Left lung (tissue), 10 donors: ENCODE results near the gene MAP6. TPM values are rescaled to one million over a fixed set of nuclear protein-coding genes. Genes with fewer than 3 reads are reported as not detected.

Experiments used
- ATAC-seq: fragments of 200-7000 bp; cut with Tn5 transposase; one replicate; pipeline ENCODE4 v1.9.1; 2020; ENCODE audit warnings: moderate library complexity
- DNase-seq, 4 donors: peaks; one replicate each; pipeline ENCODE4 v3.0.0-alpha.2; 2013 to 2020
- H3K27ac ChIP-seq, 2 donors: fragments of 200-600 bp; sonication (generic) in 1 of 2; one replicate each; pipeline versions ENCODE4 v1.5.0 to v1.8.0; 2020 to 2021
- H3K27me3 ChIP-seq, 2 donors: fragments of 200-600 bp; sonication (generic) in 1 of 2; one replicate each; pipeline versions ENCODE4 v1.5.0 to v1.8.0; 2020 to 2021
- H3K36me3 ChIP-seq, 2 donors: fragments of 200-600 bp; sonication (generic) in 1 of 2; one replicate each; pipeline versions ENCODE4 v1.5.0 to v1.8.0; 2020 to 2021
- H3K4me1 ChIP-seq, 2 donors: fragments of 200-600 bp; one replicate each; pipeline ENCODE4 v1.8.0; 2021
- H3K4me3 ChIP-seq, 2 donors: fragments of 200-600 bp; sonication (generic) in 1 of 2; one replicate each; pipeline versions ENCODE4 v1.5.0 to v1.8.0; 2020 to 2021; ENCODE audit warnings: mild to moderate bottlenecking in 1 of 2
- H3K9me3 ChIP-seq, 2 donors: fragments of 200-600 bp; sonication (generic) in 1 of 2; one replicate each; pipeline versions ENCODE4 v1.5.0 to v1.8.0; 2020 to 2021
- intact Hi-C, 2 donors: fragments of 100-400 bp; cut with DNase I; formaldehyde crosslinking; loops; one replicate each; pipeline versions ENCODE4 v1.11.2 to v1.14.2; 2022
- polyA plus RNA-seq, 6 donors: library from polyadenylated mRNA; unstranded; fragments of 120-200 nt; gene quantifications; one replicate each; pipeline ENCODE4 v1.2.1, GENCODE V29; 2013; ENCODE audit not compliant: insufficient read length in 6 of 6
- total RNA-seq, 2 donors: library from RNA; stranded (reverse); fragmentation: NEBNext Ultra II Directional; extraction: Animal tissue kit (Norgen Biotek cat#: 25700); gene quantifications; one replicate each; pipeline ENCODE4 v1.2.1, GENCODE V29; 2021
- TF ChIP-seq, protein P1 (sequence below), 2 donors: fragments of 200-600 bp; sonication (generic) in 1 of 2; IDR thresholded peaks; one replicate each; pipeline versions ENCODE4 v1.5.0 to v1.8.0; 2021; ENCODE audit warnings: antibody characterized with exemption in 2 of 2
- donor health status: DM: no; HTN: yes; CAD: no.
- donor health status: DM: no; HTN: no; CAD: no.

The MAP6 gene
- total and polyA plus RNA-seq, 8 donors, result 5.9 to 9.8 (median 7.8) TPM

DNA sequence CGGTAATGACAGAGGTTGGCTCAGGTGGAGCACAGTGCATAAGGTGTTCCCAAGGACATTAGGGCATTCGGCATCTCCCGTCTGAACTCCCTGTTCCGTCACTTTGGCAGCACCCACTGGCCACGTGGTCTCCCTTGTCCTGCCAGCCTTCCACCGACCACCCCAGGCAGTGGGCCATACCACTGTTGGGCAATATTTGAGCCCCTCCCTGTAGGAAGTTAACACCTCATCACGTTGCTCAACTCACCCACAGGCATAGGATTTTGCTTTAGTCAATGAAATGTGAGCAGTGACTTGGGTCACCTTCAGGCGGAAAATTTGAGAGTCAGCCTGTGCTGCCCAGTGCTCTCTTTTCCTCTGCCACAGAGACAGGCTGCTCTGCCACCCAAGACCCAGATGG, 62.7 kb downstream of the MAP6 start:
- H3K27me3 ChIP-seq, result no peaks in the 10 kb centered on the region
- ATAC-seq (no peak), DNase-seq (no peak)
- no peak overlapping the region for H3K4me3 ChIP-seq
- no peak overlapping the region for H3K27ac ChIP-seq
- peaks cover 9% of the 10 kb centered on the region in 2 donors for H3K4me1 ChIP-seq
- no peaks in the 10 kb centered on the region for H3K36me3 ChIP-seq
- H3K9me3 ChIP-seq, result no peaks in the 10 kb centered on the region
- TF ChIP-seq, protein P1, sequence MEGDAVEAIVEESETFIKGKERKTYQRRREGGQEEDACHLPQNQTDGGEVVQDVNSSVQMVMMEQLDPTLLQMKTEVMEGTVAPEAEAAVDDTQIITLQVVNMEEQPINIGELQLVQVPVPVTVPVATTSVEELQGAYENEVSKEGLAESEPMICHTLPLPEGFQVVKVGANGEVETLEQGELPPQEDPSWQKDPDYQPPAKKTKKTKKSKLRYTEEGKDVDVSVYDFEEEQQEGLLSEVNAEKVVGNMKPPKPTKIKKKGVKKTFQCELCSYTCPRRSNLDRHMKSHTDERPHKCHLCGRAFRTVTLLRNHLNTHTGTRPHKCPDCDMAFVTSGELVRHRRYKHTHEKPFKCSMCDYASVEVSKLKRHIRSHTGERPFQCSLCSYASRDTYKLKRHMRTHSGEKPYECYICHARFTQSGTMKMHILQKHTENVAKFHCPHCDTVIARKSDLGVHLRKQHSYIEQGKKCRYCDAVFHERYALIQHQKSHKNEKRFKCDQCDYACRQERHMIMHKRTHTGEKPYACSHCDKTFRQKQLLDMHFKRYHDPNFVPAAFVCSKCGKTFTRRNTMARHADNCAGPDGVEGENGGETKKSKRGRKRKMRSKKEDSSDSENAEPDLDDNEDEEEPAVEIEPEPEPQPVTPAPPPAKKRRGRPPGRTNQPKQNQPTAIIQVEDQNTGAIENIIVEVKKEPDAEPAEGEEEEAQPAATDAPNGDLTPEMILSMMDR (IDR thresholded peaks at IDR 0.05), result no peak
- intact Hi-C loops, result no loop called here

DNA sequence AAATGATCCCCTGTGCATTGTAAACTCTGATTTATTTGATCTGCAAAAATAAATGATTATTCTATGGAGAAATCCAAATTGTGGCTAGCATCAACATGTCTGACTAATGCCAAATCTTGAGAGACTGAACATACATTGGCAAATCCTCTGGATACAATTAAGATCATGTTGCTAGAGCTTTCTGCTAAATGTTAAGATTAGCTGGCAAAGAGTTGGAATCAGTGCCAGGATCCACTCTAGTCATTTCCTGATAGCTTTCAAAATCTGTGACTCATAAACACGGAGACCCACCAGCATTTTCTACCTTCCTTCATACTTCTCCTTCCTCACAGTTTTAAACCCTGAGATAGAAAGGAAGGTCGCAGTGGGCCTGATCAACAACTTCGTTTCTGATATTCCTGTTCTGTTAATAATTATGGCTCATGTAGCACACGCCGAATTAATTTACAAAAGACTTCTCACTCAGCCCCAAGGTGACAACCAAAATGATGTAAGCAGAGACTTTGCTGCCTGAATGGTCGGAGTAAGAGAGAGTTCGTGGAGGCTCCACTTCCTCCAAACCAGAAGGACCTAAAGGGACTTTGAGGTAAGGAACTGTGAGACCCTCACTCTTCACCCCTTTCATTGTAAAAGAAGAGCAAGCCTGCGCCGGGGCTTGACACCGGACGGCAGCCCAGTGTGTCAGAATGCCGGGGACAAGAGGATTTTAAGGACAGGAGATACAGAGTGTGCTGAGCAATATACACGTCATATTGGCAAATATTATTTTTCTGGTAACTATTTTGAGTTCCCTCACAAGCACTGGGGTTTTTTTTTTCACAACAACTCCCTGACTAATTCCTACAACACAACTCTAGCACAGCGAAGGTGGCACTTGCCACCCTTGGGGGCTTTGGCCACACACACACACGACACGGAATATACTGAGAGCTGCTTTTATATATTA, 64.8 kb downstream of the MAP6 start:
- intact Hi-C loops, result no loop called here
- Histone ChIP-seq H3K27ac (peak overlapping the region; percentile 7 to 66), H3K27me3 (no peaks in the 10 kb centered on the region), H3K4me3 (no peak overlapping the region), H3K4me1 (peaks cover 9% of the 10 kb centered on the region in 2 donors), H3K9me3 (no peaks in the 10 kb centered on the region), H3K36me3 (no peaks in the 10 kb centered on the region)
- TF ChIP-seq, protein P1 (IDR thresholded peaks at IDR 0.05), result no peak
- no peak for DNase-seq
- peak; percentile 76 for ATAC-seq

DNA sequence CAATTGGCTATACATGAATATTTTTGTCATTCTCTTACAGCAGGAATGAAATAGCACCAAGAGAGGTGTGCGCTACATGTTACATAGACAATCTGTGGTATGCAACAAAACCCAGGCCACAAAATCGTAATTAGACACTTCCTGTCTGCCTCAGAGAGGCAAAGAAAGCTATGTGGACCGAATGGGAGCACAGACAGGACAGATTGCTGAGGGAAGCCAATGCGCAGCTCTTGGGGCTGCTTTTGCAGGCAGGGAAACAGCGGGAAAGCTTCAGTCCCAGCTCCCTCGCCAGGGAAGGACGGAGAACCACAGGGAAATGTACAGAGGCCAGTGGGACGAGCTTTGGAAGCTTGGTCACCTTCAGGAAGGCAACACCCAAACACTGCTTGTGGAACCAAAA, 65.9 kb downstream of the MAP6 start:
- DNase-seq, result no peak
- intact Hi-C loops, result no loop called here

DNA sequence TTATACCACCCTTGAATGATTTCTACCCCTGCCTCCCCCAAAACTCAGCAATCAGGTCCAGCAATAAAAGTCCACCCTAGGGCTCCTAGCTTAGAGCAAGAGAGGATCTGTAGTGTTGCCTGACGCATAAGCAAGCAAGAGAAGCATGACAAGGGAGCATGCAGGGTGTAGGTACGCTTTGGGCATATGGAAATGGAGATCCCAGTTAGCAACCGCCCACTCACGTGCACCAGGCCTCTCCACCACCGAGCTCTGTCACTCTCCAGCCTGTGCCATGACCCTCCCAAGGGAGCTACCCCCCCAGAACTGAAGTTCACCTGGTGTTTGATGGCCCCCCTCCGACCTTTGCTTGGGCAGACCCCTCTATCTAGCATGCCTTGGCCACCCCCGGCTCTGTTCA, 67.3 kb downstream of the MAP6 start:
- DNase-seq (no peak), ATAC-seq (no peak)
- Histone ChIP-seq H3K27ac (no peak overlapping the region), H3K27me3 (no peaks in the 10 kb centered on the region), H3K9me3 (no peaks in the 10 kb centered on the region), H3K36me3 (no peaks in the 10 kb centered on the region), H3K4me1 (peaks cover 9% of the 10 kb centered on the region in 2 donors), H3K4me3 (no peak overlapping the region)
- intact Hi-C loops, result no loop called here
- TF ChIP-seq, protein P1 (IDR thresholded peaks at IDR 0.05), result no peak

More for the DNA sequence above, 65.9 kb downstream of the MAP6 start:
- H3K9me3 ChIP-seq, result no peaks in the 10 kb centered on the region
- H3K4me1 ChIP-seq, result peaks cover 9% of the 10 kb centered on the region in 2 donors
- TF ChIP-seq, protein P1 (IDR thresholded peaks at IDR 0.05), result no peak
- no peaks in the 10 kb centered on the region for H3K27me3 ChIP-seq
- no peaks in the 10 kb centered on the region for H3K36me3 ChIP-seq
- no peak for ATAC-seq
- no peak overlapping the region for H3K4me3 ChIP-seq
- peak overlapping the region in 1 of 2 donors; percentile 66 for H3K27ac ChIP-seq

DNA sequence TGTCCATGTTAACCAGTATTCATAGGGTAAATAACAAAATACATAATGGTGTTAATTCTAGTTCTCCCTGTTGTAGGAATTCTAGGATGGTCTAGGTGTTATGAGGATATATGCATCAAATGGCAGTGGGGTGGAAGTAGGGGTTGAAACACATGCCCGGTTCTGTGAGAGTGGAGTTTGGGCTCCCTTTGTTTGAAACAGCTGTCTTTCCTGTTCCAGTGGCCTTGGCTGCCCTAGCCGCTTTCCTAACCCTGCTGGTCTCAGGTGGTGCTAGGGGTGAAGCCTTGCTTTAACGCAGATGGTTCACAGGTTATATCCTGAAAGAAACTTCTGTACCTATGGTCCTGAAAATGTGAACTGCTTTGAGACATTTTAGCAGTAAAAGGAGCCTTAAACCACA, 68.5 kb downstream of the MAP6 start:
- no peak overlapping the region for H3K27ac ChIP-seq
- peaks cover 9% of the 10 kb centered on the region in 2 donors for H3K4me1 ChIP-seq
- H3K27me3 ChIP-seq, result no peaks in the 10 kb centered on the region
- intact Hi-C loops, result no loop called here
- no peak for DNase-seq
- no peak overlapping the region for H3K4me3 ChIP-seq
- TF ChIP-seq, protein P1 (IDR thresholded peaks at IDR 0.05), result no peak
- no peaks in the 10 kb centered on the region for H3K36me3 ChIP-seq
- no peak for ATAC-seq
- no peaks in the 10 kb centered on the region for H3K9me3 ChIP-seq
